GM18517 (cell line): ENCODE measurements around the gene CCDC121.
"Not testable (repeated sequence)": the region's sequence is repeated elsewhere in the genome, so short reads cannot be mapped to it uniquely, and the experiment has no call there.

Experiments used
- ATAC-seq: cut with Tn5 transposase; IDR thresholded peaks from one replicate; pipeline ENCODE4 v1.9.1; 2021; ENCODE audit warnings: mild to moderate bottlenecking, moderate library complexity; ENCODE audit not compliant: unreplicated experiment

The CCDC121 gene

GRCh38 chr2:27638037-27638637 lies 9.3 kb upstream of the CCDC121 start:
- ATAC-seq = no peak

- no peak for ATAC-seq
Observed at GRCh38 chr2:27636766-27637165, 8.0 kb upstream of the CCDC121 start.

GRCh38 chr2:27634291-27634690 lies 5.5 kb upstream of the CCDC121 start:
- ATAC-seq = no peak

GRCh38 chr2:27630257-27630656 lies 1.4 kb upstream of the CCDC121 start:
- not testable (repeated sequence) for ATAC-seq

GRCh38 chr2:27627963-27628766 lies 647 bp downstream of the CCDC121 start:
- ATAC-seq = peak; percentile 26

GRCh38 chr2:27626921-27627320 lies 1.9 kb downstream of the CCDC121 start:
- ATAC-seq = not testable (repeated sequence)

- not testable (repeated sequence) for ATAC-seq
Observed at GRCh38 chr2:27626323-27626722, 2.5 kb downstream of the CCDC121 start.

- ATAC-seq = no peak
Observed at GRCh38 chr2:27624943-27625342, 3.9 kb downstream of the CCDC121 start.

GRCh38 chr2:27622921-27623384 lies 5.9 kb downstream of the CCDC121 start:
- ATAC-seq = no peak

GRCh38 chr2:27621524-27621923 lies 7.3 kb downstream of the CCDC121 start:
- ATAC-seq = no peak

- no peak for ATAC-seq
Observed at GRCh38 chr2:27615316-27615715, 13.5 kb downstream of the CCDC121 start.

- no peak for ATAC-seq
Observed at GRCh38 chr2:27613985-27614384, 14.8 kb downstream of the CCDC121 start.

- no peak for ATAC-seq
Observed at GRCh38 chr2:27606611-27607010, 22.2 kb downstream of the CCDC121 start.

GRCh38 chr2:27596627-27597026 lies 32.2 kb downstream of the CCDC121 start:
- ATAC-seq = no peak

GRCh38 chr2:27595412-27595811 lies 33.4 kb downstream of the CCDC121 start:
- ATAC-seq = not testable (repeated sequence)

GRCh38 chr2:27594020-27594703 lies 34.6 kb downstream of the CCDC121 start:
- not testable (repeated sequence) for ATAC-seq

GRCh38 chr2:27593240-27593639 lies 35.6 kb downstream of the CCDC121 start:
- no peak for ATAC-seq

- ATAC-seq = no peak
Observed at GRCh38 chr2:27591745-27592144, 37.1 kb downstream of the CCDC121 start.

- no peak for ATAC-seq
Observed at GRCh38 chr2:27588308-27588707, 40.5 kb downstream of the CCDC121 start.

- no peak for ATAC-seq
Observed at GRCh38 chr2:27587025-27587424, 41.8 kb downstream of the CCDC121 start.

- no peak for ATAC-seq
Observed at GRCh38 chr2:27584597-27584996, 44.2 kb downstream of the CCDC121 start.
